Epithelial cell of proximal tubule (primary cell): ENCODE results near the gene DNAJB12. TPM values are rescaled to one million over a fixed set of nuclear protein-coding genes. Genes with fewer than 3 reads are reported as not detected.
"Not testable (repeated sequence)": the region's sequence is repeated elsewhere in the genome, so short reads cannot be mapped to it uniquely, and the experiment has no call there.

Experiments used
- DNase-seq: peaks from one replicate; pipeline ENCODE4 v3.0.0-alpha.2; 2011; ENCODE audit warnings: low read depth
- H3K4me3 ChIP-seq: 2 replicates; pipeline ENCODE4 v1.5.1; 2011; ENCODE audit warnings: low read depth, mild to moderate bottlenecking, low read length
- CTCF ChIP-seq: conservative IDR thresholded peaks from 2 replicates; pipeline ENCODE4 v1.5.1; 2012; ENCODE audit warnings: low read depth, mild to moderate bottlenecking, low read length
- total RNA-seq: library from RNA; depleted of rRNA; stranded (reverse); fragments of >200 nt; gene quantifications from 2 replicates; pipeline ENCODE4 v1.2.3, GENCODE V29; 2015

The DNAJB12 gene
- total RNA-seq, 1 donor from 2014 or later, result 25.0 TPM

- peak; percentile 36 for TF ChIP-seq CTCF
- H3K4me3 ChIP-seq, result no peak overlapping the region
- no peak for DNase-seq
Observed at GRCh38 chr10:72331575-72332422, 22.9 kb downstream of the DNAJB12 start.

- H3K4me3 ChIP-seq, result no peak overlapping the region
- DNase-seq, result no peak
- TF ChIP-seq CTCF, result no peak
Observed at GRCh38 chr10:72330069-72330426, 24.7 kb downstream of the DNAJB12 start.

GRCh38 chr10:72329290-72330068 is 25.2 kb downstream of the DNAJB12 start:
- no peak for DNase-seq
- no peak for TF ChIP-seq CTCF
- no peak overlapping the region for H3K4me3 ChIP-seq

GRCh38 chr10:72328829-72329204 is 25.9 kb downstream of the DNAJB12 start:
- no peak for TF ChIP-seq CTCF
- H3K4me3 ChIP-seq, result no peak overlapping the region
- no peak for DNase-seq

- no peak for DNase-seq
- no peak overlapping the region for H3K4me3 ChIP-seq
- TF ChIP-seq CTCF, result peak; percentile 72
Observed at GRCh38 chr10:72328045-72328828, 26.5 kb downstream of the DNAJB12 start.

- not testable (repeated sequence) for DNase-seq, H3K4me3 ChIP-seq
Observed at GRCh38 chr10:72326665-72327603, 27.8 kb downstream of the DNAJB12 start.

- DNase-seq, H3K4me3 ChIP-seq: not testable (repeated sequence)
Observed at GRCh38 chr10:72325243-72326175, 29.2 kb downstream of the DNAJB12 start.
